ENCODE data around the gene GOLIM4. TPM values are rescaled to one million over a fixed set of nuclear protein-coding genes. Genes with fewer than 3 reads are reported as not detected.

GOLIM4 gene
- total RNA-seq, 4 donors from 2014 or later, result 9.1 to 29.6 (median 13.8) TPM

- no peak overlapping the region for H3K27ac ChIP-seq
- no peaks in the 10 kb centered on the region for H3K4me1 ChIP-seq
- DNase-seq, result no peak
- no peak overlapping the region for H3K4me3 ChIP-seq
- intact Hi-C loops (cut with DNase I), result no loop called here
- no peaks in the 10 kb centered on the region for H3K27me3 ChIP-seq
- H3K9me3 ChIP-seq, result no peaks in the 10 kb centered on the region
- TF ChIP-seq POLR2A (IDR thresholded peaks at IDR 0.05) (no peak), CTCF (IDR thresholded peaks at IDR 0.05) (no peak)
- no peaks in the 10 kb centered on the region for H3K36me3 ChIP-seq
These were observed 8.6 kb upstream of the GOLIM4 start for GRCh38 chr3:168104361-168104760.

- WGBS, 2 donors, result 75% methylated on average over 4 of the region's 4 CpGs
- Histone ChIP-seq H3K4me3 (no peak overlapping the region), H3K27me3 (no peaks in the 10 kb centered on the region), H3K9me3 (no peaks in the 10 kb centered on the region), H3K4me1 (no peaks in the 10 kb centered on the region), H3K27ac (no peak overlapping the region), H3K36me3 (no peaks in the 10 kb centered on the region)
- TF ChIP-seq CTCF (IDR thresholded peaks at IDR 0.05) (no peak), POLR2A (IDR thresholded peaks at IDR 0.05) (no peak)
- no peak for DNase-seq
- intact Hi-C loops (cut with DNase I), result no loop called here
These were observed 7.1 kb upstream of the GOLIM4 start for GRCh38 chr3:168102735-168103410.

- intact Hi-C loops (cut with DNase I), result no loop called here
- no peak for DNase-seq
- Histone ChIP-seq H3K27ac (no peak overlapping the region), H3K4me3 (no peak overlapping the region), H3K4me1 (peaks cover 4 to 7% (median 6%) of the 10 kb centered on the region in 3 donors), H3K9me3 (no peaks in the 10 kb centered on the region), H3K27me3 (no peaks in the 10 kb centered on the region), H3K36me3 (no peaks in the 10 kb centered on the region)
- TF ChIP-seq CTCF (IDR thresholded peaks at IDR 0.05) (no peak), POLR2A (IDR thresholded peaks at IDR 0.05) (no peak)
- 72 to 83% methylated on average over 3 of the region's 3 CpGs for WGBS, 2 donors
These were observed 5.2 kb upstream of the GOLIM4 start for GRCh38 chr3:168100777-168101492.

GRCh38 chr3:168097381-168097780 lies 1.7 kb upstream of the GOLIM4 start:
- Histone ChIP-seq H3K4me1 (peaks cover 6 to 34% (median 24%) of the 10 kb centered on the region in 3 donors), H3K4me3 (no peak overlapping the region), H3K27me3 (no peaks in the 10 kb centered on the region), H3K27ac (no peak overlapping the region), H3K36me3 (no peaks in the 10 kb centered on the region), H3K9me3 (no peaks in the 10 kb centered on the region)
- intact Hi-C loops (cut with DNase I), result no loop called here
- no peak for DNase-seq
- TF ChIP-seq CTCF (IDR thresholded peaks at IDR 0.05), result no peak
- no peak for TF ChIP-seq POLR2A (IDR thresholded peaks at IDR 0.05)

- Histone ChIP-seq H3K27ac (peak overlapping the region; percentile 90 to 95 (median 93)), H3K4me1 (peaks cover 6 to 45% (median 24%) of the 10 kb centered on the region in 3 donors), H3K9me3 (no peaks in the 10 kb centered on the region), H3K36me3 (no peaks in the 10 kb centered on the region), H3K4me3 (peak overlapping the region; percentile 72 to 78 (median 74)), H3K27me3 (no peaks in the 10 kb centered on the region)
- TF ChIP-seq POLR2A (IDR thresholded peaks at IDR 0.05), result no peak
- TF ChIP-seq CTCF (IDR thresholded peaks at IDR 0.05), result no peak
- intact Hi-C loops (cut with DNase I), result no loop called here
- DNase-seq, result no peak
- WGBS, 2 donors, result 0 to 1% methylated on average over 10 to 12 of the region's 17 CpGs
These were observed 507 bp upstream of the GOLIM4 start for GRCh38 chr3:168096210-168096652.

Measured in esophagus squamous epithelium (tissue), 5 donors.